H54 (cell line): ENCODE measurements around the gene SERPING1.

Experiments
- DNase-seq: peaks from one replicate; pipeline ENCODE4 v3.0.0; 2011; ENCODE audit warnings: low spot score, mixed read lengths; ENCODE audit not compliant: insufficient read length
- FAIRE-seq: peaks from 3 replicates; lab custom pipeline; 2011; peaks lifted over from hg19 to GRCh38; lab: Jason Lieb, UNC
- POLR2A ChIP-seq: IDR thresholded peaks from 2 replicates; pipeline ENCODE4 v1.6.1; 2011; ENCODE audit warnings: low read depth, mild to moderate bottlenecking, low read length

Gene SERPING1

GRCh38 chr11:57597461-57597915 lies at the start of gene SERPING1:
TSS of gene SERPING1 (plus strand) at chr11:57597685. CDS start at chr11:57598271, 586 bp downstream.
- DNase-seq = no peak
- no peak for TF ChIP-seq POLR2A
- FAIRE-seq = no peak

- FAIRE-seq (no peak), DNase-seq (no peak)
- TF ChIP-seq POLR2A = no peak
These were observed 49.6 kb upstream of the SERPING1 start for GRCh38 chr11:57547854-57548377.

- no peak for TF ChIP-seq POLR2A
- no peak for FAIRE-seq
- DNase-seq = no peak
These were observed 47.5 kb upstream of the SERPING1 start for GRCh38 chr11:57549983-57550382.

GRCh38 chr11:57551941-57552340 lies 45.5 kb upstream of the SERPING1 start:
- no peak for FAIRE-seq

GRCh38 chr11:57552479-57552878 lies 45.0 kb upstream of the SERPING1 start:
- no peak for TF ChIP-seq POLR2A
- FAIRE-seq (no peak), DNase-seq (no peak)

More at GRCh38 chr11:57551941-57552340, 45.5 kb upstream of the SERPING1 start:
- DNase-seq = no peak
- TF ChIP-seq POLR2A = no peak

- no peak for TF ChIP-seq POLR2A
- DNase-seq (no peak), FAIRE-seq (no peak)
These were observed 42.1 kb upstream of the SERPING1 start for GRCh38 chr11:57555393-57555792.

- FAIRE-seq = no peak
- no peak for DNase-seq
- TF ChIP-seq POLR2A = no peak
These were observed 41.4 kb upstream of the SERPING1 start for GRCh38 chr11:57556041-57556440.

GRCh38 chr11:57560146-57560545 lies 37.3 kb upstream of the SERPING1 start:
- DNase-seq = no peak
- TF ChIP-seq POLR2A = no peak
- no peak for FAIRE-seq

- DNase-seq (no peak), FAIRE-seq (no peak)
- TF ChIP-seq POLR2A = no peak
These were observed 34.9 kb upstream of the SERPING1 start for GRCh38 chr11:57562596-57562995.

GRCh38 chr11:57566005-57566904 lies 31.2 kb upstream of the SERPING1 start:
- TF ChIP-seq POLR2A = no peak
- FAIRE-seq = no peak
- DNase-seq = no peak

- DNase-seq (no peak), FAIRE-seq (no peak)
- no peak for TF ChIP-seq POLR2A
These were observed 30.5 kb upstream of the SERPING1 start for GRCh38 chr11:57566905-57567514.

- TF ChIP-seq POLR2A = peak; percentile 74
- DNase-seq = peak; percentile 80
- no peak for FAIRE-seq
These were observed 29.8 kb upstream of the SERPING1 start, which contains the start of gene UBE2L6 for GRCh38 chr11:57567515-57568329. TSS of gene UBE2L6 (minus strand) at chr11:57567672. CDS start at chr11:57567611, 61 bp downstream.

GRCh38 chr11:57568330-57568766 lies 29.1 kb upstream of the SERPING1 start:
- DNase-seq (no peak), FAIRE-seq (no peak)
- TF ChIP-seq POLR2A = no peak

- FAIRE-seq = no peak
- TF ChIP-seq POLR2A = no peak
- no peak for DNase-seq
These were observed 25.9 kb upstream of the SERPING1 start for GRCh38 chr11:57571606-57572005.
